Astrocyte of the spinal cord (primary cell): ENCODE results near the gene RETREG1.
"Not testable (repeated sequence)": the region's sequence is repeated elsewhere in the genome, so short reads cannot be mapped to it uniquely, and the experiment has no call there.

Experiments
- DNase-seq: peaks from one replicate; pipeline ENCODE4 v3.0.0; 2011; ENCODE audit warnings: low read depth, low spot score
- H3K4me3 ChIP-seq: 2 replicates; pipeline ENCODE4 v1.5.1; 2011; ENCODE audit warnings: low read depth, mild to moderate bottlenecking, low read length, moderate library complexity
- CTCF ChIP-seq: IDR thresholded peaks from 2 replicates; pipeline ENCODE4 v1.5.1; 2012; ENCODE audit warnings: low read depth, mild to moderate bottlenecking, low read length, inconsistent platforms
- in situ Hi-C: cut with HindIII; loops from 2 replicates; pipeline ENCODE4 v1.10.0; 2017; ENCODE audit warnings: low sequenced_read_pairs

Gene RETREG1

GRCh38 chr5:16450163-16450562, 166.6 kb downstream of the RETREG1 start:
- in situ Hi-C loops = no loop called here
- no peak for TF ChIP-seq CTCF

GRCh38 chr5:16446993-16447392, 169.8 kb downstream of the RETREG1 start:
- in situ Hi-C loops = no loop called here
- no peak for TF ChIP-seq CTCF
- DNase-seq = no peak

More at GRCh38 chr5:16450163-16450562, 166.6 kb downstream of the RETREG1 start:
- no peak overlapping the region for H3K4me3 ChIP-seq
- no peak for DNase-seq

GRCh38 chr5:16437977-16438376, 178.8 kb downstream of the RETREG1 start:
- no peak for DNase-seq
- no peak overlapping the region for H3K4me3 ChIP-seq
- no peak for TF ChIP-seq CTCF
- in situ Hi-C loops = no loop called here

More at GRCh38 chr5:16446993-16447392, 169.8 kb downstream of the RETREG1 start:
- no peak overlapping the region for H3K4me3 ChIP-seq

GRCh38 chr5:16436065-16436682, 180.6 kb downstream of the RETREG1 start:
- in situ Hi-C loops = not testable (repeated sequence)

GRCh38 chr5:16431490-16431889, 185.3 kb downstream of the RETREG1 start:
- in situ Hi-C loops = no loop called here
- TF ChIP-seq CTCF = no peak
- DNase-seq = no peak
- H3K4me3 ChIP-seq = no peak overlapping the region

More at GRCh38 chr5:16436065-16436682, 180.6 kb downstream of the RETREG1 start:
- DNase-seq, H3K4me3 ChIP-seq: not testable (repeated sequence)

DNA sequence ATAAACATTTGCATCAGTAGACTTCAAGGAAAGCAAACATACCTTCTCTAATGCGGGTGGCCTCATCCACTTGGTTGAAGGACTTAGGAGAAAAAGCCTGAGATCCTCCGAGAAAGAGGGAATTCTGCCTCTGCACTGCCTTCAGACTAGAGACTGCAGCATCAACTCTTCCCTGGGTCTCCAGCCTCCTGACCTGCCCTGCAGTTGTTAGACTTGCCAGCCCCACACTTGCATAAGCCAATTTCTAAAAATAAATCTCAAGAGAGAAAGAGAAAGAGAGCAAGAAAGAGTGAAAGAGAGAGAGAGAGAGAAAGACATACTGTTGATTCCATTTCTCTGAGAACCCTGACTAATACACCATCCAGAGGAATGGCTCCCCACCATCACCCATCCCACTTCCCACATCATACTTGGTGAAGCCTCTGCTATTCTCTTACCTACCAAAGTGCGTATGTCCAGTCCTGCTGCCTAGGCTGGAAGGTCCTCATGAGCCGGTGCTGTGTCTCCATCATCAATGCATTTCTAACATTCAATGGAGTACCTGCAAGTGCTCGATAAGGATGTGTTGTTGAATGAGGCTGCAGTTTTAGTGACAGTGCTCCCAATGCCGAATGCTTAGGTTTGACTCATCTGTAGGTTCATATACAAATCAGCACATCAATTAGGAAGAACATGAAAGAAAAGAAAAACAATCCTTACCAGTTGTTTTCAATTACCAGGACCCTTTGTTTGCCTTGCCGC, 186.3 kb downstream of the RETREG1 start:
- DNase-seq = no peak
- in situ Hi-C loops = no loop called here
- H3K4me3 ChIP-seq = no peak overlapping the region
- TF ChIP-seq CTCF = no peak

- no peak for DNase-seq
- in situ Hi-C loops = no loop called here
- TF ChIP-seq CTCF = no peak
Measured at GRCh38 chr5:16428359-16428758, 188.4 kb downstream of the RETREG1 start.

More at GRCh38 chr5:16428359-16428758, 188.4 kb downstream of the RETREG1 start:
- H3K4me3 ChIP-seq = no peak overlapping the region
